LoVo (cell line): Measurements from ENCODE around the gene MIER2.

Source experiments
- DNase-seq: peaks from one replicate; pipeline ENCODE4 v3.0.0-alpha.2; 2016; ENCODE audit warnings: low spot score

Gene MIER2

DNA sequence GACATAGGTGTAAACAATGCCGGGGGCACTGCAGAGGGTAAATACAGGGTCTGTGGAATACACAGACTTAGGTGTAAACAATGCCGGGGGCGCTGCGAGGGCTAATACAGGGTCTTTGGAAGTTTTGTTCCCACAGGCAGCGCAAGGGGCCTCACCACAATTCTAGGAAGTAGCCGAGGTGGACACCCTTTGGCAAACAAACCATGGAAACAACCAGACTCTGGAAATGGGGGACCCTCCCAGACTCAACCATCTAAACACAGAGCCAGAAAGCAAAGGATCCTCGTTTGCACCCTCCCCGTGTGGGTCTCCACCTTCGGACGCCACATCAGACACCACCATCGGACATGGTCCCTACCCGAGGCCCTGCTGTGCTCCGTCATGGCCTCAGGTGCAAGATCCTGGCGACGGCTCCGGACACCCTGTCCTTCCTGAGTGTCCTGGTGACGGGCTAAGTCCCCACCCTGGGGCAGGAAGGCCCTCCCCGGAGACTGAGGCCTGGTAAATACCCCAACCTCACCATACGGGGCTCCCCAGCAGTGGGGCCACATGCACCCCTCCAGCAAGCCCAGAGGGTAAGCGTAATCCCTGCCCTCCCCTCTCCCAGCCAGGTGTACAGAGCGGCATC is 36.7 kb downstream of the MIER2 start:
- no peak for DNase-seq

DNA sequence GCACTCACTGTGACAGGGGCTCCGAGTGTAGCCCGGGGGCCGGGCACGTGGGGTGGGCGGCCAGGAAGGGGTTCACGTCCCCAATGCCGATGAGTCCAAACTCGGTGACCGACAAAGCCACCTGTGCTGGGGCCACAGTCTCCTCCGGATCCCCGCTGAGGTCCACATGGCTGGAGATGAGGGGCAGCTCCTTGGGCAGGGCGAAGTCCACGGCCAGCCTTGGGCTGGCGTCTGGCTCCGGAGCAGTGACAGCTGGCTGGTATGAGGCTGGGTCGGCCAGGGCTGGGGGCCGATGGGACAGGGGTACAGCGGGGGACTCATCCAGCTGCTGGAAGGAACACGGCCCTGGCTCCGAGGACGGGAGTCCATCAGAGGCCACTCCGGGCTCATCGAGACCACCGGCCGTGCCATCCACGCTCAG is 37.5 kb downstream of the MIER2 start:
- DNase-seq: no peak

DNA sequence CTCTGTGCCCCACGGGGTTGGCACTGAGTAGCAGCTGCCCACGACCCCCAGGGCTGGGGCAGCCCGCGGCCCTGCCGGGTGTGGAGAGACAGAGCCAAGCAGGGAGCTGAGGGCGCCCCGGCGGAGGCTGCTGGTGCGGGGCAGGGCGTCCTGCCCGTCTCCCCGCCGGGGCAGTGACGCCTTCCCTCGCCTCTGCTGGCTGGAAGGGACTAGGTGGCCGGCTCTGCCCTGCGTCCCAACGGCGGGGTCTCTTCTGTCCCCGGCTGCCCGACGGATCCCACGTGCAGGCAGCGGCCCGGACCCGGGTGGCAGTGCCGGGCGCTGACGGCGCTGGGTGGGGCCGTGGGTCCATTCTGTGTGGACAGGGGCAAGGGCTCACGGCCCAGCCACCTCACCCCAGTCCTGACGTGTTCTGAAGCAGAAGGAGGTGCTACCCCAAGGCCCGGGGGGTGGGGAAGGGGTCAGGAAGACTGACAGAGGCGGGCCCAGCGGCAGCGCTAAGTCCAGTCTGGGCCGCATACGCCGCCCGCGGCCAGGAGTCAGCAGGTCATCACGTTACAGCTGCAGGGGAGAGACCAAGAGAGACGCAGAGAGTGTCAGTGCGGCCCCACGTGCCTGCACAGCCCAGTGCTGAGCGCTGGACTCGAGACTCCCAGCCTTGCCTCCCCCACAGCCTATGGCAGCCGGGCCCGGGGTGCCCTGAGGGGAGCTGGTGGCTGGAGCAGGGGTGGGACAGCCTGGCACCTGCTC is 38.3 kb downstream of the MIER2 start:
- DNase-seq: no peak

DNA sequence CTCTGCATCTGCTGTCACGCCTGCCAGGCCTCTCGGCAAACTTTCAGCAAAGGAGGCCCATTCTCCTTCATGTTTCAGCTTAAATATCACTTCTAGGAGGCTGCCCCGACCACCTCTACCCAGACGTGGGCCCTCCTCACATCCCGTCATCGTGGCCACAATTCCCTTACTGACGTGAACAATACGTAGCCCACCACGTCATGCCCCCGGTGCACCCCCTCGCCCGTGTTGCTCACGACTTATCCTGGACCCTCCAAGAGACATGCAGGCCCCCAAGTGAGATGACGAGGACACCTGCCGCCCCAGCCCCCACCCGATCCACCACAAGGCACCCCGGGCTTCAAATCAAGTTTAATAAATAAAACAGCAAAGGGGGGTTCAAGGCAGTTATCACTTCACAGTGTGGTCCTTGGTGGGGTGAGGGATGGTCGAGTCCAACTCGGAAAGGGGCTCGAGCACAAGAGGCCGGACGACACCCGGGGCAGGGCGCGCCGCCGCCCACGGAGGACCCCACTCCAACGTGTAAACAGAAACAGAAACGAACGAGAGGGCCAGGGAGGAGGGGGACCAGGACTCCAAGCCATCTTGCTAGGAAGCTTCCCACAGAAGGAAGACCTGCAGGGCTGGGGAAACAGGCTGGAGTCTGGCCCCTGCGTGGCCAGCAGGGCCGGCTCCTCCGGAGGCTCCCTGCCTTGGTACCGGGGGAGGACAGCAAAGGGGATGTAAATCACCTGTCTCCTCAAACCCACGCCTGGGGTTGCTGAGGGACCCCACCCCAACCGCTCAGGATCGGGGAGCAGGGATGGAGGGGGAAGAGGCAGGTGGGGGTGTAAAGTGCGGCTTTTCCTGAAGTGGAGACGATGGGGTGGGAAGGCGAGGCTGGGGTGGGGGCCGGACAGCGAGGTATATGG is 39.1 kb downstream of the MIER2 start:
- DNase-seq: no peak

DNA sequence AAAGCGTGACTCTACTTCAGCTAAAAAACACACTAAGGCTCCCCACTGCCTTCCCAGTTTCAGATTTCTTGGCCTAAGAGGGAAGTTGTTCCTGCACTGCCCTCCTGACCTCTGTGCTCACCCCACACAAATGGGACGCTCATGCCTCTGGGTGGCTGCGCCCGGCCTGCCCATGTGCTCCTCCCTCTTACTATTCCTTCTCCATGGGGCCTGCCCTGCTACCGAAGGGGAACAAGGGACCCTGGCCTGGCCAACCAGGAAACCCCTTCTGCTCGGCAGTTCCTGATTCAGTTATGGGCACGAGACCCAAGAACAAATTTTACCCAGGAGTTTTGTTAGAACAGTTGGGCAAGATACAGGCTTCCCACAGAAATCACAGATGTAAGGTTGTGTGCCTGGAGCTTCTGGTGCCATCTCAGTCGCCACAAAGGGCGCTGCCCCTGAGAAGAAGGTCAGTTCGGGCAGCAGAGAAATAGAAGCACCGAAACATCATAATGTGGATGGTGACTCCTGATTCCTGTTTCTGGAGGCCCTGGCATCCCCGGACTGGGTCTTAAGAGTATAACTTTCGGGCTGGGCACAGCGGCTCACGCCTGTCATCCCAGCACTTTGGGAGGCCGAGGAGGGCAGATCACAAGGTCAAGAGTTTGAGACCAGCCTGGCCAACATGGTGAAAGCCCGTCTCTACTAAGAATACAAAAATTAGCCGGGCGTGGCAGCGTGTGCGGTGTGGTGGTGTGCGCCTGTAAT is 47.9 kb downstream of the MIER2 start:
- DNase-seq: no peak

DNA sequence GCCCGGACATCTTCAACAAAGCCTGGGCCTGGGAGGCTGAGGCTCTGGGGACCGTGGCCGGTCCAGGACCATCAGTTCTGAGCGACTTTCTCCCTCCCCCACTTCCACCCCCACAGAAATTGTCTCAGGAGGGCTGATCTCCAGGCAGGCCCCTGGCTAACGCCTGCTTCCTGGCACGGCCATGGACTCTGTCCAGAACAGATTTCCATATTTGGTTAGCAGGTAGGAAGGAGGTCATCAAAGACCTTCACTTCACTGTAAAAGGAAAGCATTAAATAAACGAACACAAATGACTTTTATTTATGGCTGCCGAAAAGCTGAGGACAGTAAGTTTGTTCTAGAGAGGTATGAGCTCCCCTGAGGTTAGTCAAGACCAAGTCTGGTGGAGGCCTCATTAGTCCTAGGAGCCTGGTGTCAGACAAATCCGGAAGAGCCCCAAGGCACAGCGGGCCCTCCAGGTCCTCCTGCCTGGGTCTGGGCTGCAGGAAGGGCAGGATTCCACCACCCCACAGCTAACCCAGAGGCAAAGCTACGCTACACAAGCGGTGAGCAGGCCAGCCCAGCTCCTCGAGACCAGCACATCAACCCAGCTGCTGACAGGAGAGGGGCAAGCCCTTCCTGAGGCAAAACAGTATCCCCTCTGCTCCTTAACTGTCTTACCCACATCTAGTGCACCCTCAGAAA is 48.8 kb downstream of the MIER2 start:
- DNase-seq: no peak

DNA sequence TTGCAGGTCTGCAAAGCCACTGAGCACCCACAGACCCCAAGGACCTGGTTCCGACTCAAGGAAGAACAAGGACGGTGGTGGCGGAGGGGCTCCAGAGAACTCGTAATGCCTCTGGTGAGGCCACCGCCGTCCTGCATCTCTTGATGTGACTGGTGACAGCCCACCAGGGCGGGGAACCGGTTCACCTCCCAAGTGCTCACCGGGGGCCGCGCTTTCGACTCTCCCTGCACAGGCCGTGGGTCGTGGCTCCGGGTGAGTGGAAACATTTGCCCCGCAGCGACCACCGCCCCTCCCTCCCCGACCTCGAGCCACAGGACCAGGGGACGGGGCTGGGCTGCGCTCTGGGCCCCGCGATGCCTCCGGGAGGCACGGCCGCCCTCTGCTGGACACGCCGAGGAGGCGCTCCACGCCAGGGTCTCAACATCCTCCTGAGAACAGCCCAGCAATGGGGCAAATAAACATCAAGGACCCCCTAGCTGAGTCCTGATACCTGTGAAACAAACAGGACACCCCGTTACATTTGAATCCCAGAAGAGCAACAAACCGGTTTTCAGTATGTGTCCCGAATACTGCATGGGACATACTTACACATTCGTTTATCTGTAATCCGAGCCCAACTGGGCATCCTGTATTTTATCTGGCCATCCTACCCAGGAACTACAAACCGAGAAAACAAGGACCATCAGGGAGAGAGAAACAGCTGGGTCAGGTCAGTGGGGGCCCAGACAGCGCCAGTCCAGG is 49.5 kb downstream of the MIER2 start:
- peak; percentile 39 for DNase-seq

DNA sequence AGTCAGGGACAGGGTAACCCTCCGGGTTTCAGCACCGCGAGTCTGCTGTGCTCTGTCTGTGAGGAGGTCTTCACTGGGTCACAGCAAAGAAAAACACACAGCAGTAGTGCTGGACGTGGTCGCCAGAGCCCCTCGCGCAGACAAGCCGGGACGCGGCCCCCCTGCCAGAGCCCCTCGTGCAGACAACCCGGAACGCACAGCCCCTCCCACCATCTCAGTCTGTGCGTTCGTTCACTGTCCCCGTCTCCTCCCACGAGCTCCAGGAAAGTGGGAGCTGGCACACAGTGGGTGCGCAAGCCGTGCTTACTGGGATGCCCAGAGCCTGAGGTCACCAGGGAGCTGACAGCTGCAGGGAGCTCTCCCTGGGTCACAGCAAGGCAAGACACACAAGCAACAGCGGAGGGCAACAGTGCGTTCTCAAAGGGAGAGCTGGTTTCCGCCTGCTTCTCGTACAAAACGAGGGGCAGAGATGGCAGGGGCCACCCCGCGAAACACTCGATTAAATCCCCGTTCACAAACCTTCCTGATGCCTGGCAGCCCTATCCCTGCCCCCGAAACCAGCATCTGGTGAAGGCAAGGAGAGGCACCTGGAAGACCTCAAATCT is 50.2 kb downstream of the MIER2 start:
- no peak for DNase-seq

DNA sequence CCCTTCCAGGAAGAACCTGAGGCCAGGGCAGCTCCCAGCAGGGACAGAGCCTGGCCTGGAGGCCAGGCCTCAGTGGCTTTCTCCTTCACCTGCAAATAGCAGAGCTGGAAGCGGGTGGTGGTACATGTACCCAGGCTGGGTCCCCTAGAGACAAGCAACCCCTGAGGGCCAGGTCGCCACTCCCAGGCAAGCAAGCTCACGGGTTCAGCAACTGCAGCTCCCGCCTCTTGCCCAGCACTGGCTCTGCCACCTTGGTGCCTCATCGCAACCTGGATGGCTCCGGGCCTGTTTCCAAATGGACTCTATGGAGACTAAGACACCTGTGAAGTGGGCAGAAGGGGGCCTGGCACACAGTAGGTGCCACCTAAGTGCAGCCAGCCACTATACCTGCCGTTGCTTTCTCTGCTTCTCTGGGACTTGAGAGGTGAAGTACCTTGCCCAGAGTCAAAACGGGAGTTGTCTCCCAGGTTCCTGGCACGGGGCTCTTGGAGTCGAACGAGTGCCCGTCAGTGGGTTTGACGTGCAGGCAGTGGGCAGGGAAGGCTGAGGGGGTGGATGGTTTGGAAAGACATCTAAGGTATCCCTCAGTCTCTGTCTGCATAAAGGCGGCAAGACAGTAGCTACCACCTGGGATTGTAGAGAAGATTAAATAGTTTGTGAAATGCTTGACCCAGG is 51.0 kb downstream of the MIER2 start:
- DNase-seq: no peak

DNA sequence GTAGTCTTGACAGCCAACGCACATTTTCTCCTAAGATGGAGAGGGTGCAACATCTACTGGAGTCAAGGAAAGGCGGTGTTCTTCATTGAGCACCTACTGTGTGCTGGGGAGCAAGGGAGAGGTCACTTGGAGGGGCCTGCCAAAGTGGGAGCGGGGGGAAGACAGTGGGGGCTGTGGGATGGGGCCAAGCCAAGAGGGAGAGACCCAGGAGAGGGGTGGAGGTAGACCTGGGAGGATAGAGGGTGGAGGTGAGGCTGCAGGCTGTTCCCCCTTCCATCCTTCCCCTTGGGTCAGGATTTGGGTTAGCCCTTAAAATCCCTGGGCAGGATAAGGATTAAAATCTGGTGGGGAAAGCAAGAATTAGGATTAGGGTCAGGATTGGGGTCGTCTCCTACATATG is 51.6 kb downstream of the MIER2 start:
- no peak for DNase-seq

DNA sequence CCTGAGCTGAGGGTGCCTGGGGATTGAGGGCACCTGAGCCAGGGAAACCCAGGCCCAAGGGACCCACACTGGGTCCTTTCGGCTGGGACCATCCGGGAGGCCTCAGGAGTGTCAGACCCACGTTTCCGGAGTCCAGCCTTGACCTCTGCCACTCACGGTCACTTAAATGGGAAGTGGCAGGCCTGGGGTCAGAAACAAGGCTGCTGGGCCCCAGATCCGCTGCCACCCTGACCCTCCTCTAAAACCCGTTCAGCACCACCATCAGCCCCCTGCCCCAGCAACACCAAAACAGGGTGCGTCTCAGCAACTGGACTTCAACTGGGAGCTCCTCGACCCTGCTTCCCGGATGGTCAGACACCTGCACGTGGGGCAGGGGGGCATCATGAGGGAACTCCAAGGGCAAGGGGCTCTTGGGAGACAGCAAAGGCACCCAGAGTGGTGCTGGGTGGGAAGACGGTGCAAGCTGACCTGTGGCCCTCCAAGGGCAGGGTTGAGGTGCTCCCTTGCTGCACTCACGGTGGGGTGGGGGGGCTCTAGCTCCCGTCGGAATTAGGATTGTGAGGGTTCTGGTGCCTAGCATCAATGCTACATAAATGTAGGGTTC is 52.2 kb downstream of the MIER2 start:
- DNase-seq: no peak

DNA sequence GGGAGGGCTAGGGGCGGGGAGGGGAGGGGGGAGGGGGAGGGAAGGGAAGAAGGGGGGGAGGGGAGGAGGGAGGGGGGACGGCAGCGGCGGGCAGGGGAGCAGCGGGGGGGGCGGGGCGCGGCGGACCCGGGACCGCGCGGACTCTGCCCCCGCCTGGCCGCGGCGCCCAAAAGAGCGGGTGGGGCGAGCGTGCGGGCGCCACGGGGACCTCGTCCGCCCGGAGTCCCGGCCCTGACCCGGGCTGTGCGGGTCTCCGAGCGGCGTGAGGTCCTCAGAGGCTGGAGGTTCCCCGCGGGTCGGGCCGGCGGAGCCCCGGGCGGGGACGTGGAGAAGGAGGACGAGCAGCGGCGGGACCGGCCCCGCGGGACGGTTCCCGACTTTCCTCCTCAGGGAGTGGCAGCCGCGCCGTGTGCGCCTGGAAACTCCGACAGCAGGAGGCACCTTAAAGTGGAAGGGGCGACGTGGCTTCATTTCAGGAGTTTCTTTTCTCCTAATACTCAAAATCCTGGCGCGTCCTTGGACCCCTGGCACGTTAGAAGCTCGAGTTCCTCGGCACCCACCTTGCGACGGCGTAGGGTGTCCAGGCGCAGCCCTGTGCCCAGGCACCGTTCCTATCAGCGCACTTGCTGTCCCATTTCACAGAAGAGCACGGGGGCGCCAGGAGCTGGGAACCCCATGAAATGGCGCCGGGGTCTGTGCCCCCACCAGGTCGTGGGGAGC is 52.9 kb downstream of the MIER2 start:
- DNase-seq: peak; percentile 32

DNA sequence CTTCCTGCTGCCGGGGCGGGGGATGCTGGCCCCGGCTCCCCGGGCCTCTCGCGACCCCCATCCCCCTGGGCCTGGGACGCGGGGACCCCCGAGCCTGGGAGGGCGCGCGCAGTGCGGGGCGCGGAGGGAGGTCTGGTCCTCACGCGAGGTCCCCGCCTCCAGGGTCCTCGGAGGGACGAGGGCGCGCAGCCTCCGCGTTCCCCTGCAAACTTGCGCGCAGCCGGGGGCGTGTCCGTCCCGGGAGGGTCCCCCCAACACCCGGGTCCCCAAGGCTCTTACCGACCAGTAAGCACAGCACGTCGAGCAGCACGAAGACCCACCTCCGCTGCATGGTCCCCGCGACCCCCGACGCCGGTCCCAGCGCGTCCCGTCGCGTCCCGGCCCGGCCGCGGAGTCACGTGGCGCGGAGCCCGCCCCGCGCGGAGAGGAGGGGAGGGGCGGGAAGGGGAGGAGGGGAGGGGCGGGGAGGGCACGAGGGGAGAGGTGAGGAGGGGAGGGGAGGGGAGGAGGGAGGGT is 53.5 kb downstream of the MIER2 start, which contains the start of gene PLPP2:
Gene PLPP2, minus strand, starts transcription at position 398 of the 516 bp plus-strand sequence. Its CDS starts 67 bp downstream, at position 331.
- DNase-seq: no peak

DNA sequence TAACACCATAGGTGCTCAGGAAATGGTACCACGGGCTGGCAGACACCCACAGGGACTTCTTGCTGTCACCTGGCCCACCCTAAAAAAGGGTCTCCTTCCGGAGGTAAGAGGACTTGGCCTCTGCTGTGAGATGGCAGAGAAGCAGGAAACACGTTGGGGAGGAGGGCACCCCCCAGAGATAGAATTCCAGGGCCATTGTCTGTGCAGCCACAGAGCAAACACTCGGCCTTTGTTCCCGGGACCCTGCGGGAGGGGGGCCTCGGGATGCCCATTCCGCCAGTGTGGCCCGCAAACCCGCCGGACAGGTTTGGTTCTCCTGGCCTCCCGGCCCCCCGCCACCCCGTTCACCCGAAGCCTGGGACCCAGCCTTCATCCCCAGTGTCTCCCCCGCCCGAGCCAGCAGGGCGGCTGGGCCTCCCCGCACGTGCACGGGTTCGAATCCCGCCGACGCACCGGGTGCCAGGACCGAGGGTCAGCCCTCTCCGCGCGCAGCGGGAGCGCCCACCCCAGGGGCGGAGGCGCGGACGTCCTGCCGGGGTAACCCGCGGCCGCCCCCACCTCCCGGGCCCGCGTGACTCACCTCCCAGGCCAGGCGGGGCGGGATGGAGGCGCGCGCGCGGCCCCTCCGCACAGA is 54.1 kb downstream of the MIER2 start:
- DNase-seq: peak; percentile 61

DNA sequence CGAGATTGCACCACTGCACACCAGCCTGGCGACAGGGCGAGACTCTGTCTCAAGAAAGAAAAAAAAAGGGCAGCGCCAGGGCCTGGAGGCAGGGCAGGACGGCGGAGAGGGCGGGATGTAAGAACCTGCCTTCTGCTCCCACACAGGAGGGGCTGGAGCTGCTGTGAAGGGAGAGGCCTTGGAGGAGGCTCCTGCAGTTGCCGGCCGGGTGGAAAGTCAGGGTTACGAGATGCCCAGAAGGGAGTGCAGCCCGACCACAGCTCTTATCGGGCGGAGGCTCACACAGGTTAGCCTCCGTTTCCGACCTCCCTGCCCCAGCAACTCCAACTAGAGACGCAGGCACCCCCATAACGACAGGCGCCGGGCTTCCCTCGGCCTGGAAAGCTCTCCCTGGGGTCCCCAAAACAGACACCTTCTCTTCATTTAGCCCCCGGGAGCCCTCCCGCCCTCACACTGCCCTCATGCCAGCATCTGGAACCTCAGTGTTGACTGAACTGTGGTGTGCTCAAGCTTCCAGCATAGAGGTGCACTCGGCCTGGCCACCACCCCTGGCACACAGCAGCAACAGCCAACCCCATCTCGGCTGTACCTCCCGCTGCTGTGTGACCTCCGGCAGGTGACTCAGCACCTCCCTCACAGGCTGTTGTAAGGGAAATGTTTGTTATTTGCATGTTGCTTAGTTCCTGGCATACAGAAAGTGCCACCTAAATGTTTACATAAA is 54.8 kb downstream of the MIER2 start:
- DNase-seq: peak; percentile 82

DNA sequence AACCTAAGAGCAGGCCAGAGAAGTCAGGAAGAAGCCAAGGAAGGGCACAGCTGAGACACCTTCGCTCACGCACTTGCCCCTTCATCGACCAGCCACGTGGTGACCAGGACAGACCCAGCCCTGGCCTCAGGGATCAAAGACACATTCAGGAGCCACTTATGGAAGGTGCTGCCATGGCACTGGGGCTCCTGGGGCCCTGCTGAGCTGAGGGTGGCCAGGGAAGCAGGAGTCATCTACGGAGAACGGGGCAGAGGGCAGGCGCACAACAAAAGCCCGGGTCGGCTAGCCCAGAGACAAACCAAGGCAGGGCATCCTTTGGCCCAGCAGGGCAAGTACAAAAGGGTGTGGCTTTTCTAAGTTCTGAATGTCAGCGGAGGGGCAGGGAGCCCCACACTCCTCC is 55.7 kb downstream of the MIER2 start:
- no peak for DNase-seq

DNA sequence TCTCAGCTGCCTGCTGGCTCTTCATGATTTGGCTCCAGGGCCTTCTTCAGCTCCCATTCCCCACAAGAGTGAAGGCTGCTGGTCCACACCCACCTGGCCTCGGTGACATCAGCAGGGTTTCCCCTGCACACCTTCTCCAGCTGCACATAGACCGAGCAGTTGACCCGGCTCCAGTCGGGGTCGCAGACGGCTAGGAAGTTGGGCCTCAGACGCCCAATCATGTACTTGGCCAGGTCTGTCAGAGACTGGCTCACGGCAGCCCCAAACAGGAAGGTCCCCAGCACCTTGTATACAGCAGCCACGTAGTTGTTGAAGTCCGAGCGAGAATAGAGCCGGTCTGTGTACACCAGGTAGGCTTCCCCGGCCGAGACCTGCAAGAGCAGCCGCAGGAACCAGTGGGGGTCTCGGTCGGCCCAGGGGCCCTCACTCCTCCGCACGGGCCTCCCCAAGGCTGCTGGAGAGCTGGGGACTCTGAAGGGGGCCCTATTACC is 57.2 kb downstream of the MIER2 start:
- no peak for DNase-seq
